ENCODE results near the gene KIF16B. TPM values are rescaled to one million over a fixed set of nuclear protein-coding genes. Genes with fewer than 3 reads are reported as not detected.

KIF16B gene
- total and polyA plus RNA-seq, 4 donors = 5.1 to 19.7 (median 8.4) TPM

- Histone ChIP-seq H3K9ac (ENCODE audit: low read depth in 1 of 2, low read length in 2 of 2) (no peak overlapping the region), H3K4me3 (ENCODE audit: low read depth in 1 of 3, low read length in 3 of 3) (no peak overlapping the region), H3K27me3 (ENCODE audit: control insufficient read depth in 4 of 4, insufficient read depth in 4 of 4, low read length in 3 of 4) (no peaks in the 10 kb centered on the region), H3K4me1 (ENCODE audit: control insufficient read depth in 4 of 4, insufficient read depth in 4 of 4, low read length in 3 of 4) (no peaks in the 10 kb centered on the region), H3K27ac (ENCODE audit: low read depth in 1 of 2, low read length in 2 of 2) (no peak overlapping the region), H3K36me3 (ENCODE audit: control insufficient read depth in 4 of 4, insufficient read depth in 3 of 4, low read depth in 1 of 4, low read length in 3 of 4) (peaks cover 0 to 3% (median 1%) of the 10 kb centered on the region in 4 donors), H3K9me3 (ENCODE audit: control insufficient read depth in 4 of 4, low read length in 3 of 4) (peaks cover 3 to 8% (median 7%) of the 10 kb centered on the region in 4 donors)
- TF ChIP-seq, protein P1, sequence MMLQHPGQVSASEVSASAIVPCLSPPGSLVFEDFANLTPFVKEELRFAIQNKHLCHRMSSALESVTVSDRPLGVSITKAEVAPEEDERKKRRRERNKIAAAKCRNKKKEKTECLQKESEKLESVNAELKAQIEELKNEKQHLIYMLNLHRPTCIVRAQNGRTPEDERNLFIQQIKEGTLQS (IDR thresholded peaks at IDR 0.05) = no peak
- no peak for TF ChIP-seq JUND (IDR thresholded peaks at IDR 0.05)
- 93% methylated on average over 6 of the region's 6 CpGs for WGBS
- no peak for DNase-seq (ENCODE audit: low spot score)
Measured at GRCh38 chr20:16270314-16270931, 302.8 kb downstream of the KIF16B start.

DNA sequence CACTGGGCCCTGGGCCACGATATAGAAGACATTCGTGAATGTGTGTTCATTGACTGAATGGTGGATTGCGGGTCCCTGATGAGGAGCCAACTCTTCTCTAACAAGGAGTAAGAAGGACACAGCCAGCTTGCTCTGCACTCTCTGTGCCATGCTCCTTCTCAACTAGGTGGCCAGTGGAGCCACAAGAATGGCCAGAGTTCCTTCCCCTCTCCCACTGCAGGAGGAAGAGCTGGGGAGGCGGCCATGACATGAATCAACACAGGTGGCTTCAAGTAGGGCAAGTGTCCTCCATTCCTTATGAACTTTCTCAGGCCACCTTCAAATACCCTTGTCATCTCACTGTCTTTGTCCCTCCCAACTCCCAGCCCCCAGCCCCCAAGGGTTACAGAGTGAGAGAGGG, 305.7 kb downstream of the KIF16B start:
- peaks cover 0 to 3% (median 0%) of the 10 kb centered on the region in 4 donors for H3K36me3 ChIP-seq (ENCODE audit: control insufficient read depth in 4 of 4, insufficient read depth in 3 of 4, low read depth in 1 of 4, low read length in 3 of 4)
- H3K4me3 ChIP-seq (ENCODE audit: low read depth in 1 of 3, low read length in 3 of 3) = no peak overlapping the region
- DNase-seq (ENCODE audit: low spot score) = no peak
- H3K9me3 ChIP-seq (ENCODE audit: control insufficient read depth in 4 of 4, low read length in 3 of 4) = peaks cover 3 to 9% (median 7%) of the 10 kb centered on the region in 4 donors
- H3K27me3 ChIP-seq (ENCODE audit: control insufficient read depth in 4 of 4, insufficient read depth in 4 of 4, low read length in 3 of 4) = no peaks in the 10 kb centered on the region
- no peak overlapping the region for H3K27ac ChIP-seq (ENCODE audit: low read depth in 1 of 2, low read length in 2 of 2)
- WGBS = 95% methylated on average over 4 of the region's 4 CpGs
- TF ChIP-seq YY1 (IDR thresholded peaks at IDR 0.05) (no peak), FOXA1 (IDR thresholded peaks at IDR 0.05) (no peak), RXRA (IDR thresholded peaks at IDR 0.05) (no peak), HNF4G (IDR thresholded peaks at IDR 0.05) (no peak), FOXA2 (IDR thresholded peaks at IDR 0.05) (no peak), ZBTB33 (IDR thresholded peaks at IDR 0.05) (no peak), GABPA (IDR thresholded peaks at IDR 0.05 in 1 of 2, conservative IDR thresholded peaks at IDR 0.05 in 1 of 2) (no peak), CTCF (IDR thresholded peaks at IDR 0.05; ENCODE audit: low read depth, low read length, missing input control) (no peak), EGR1 (IDR thresholded peaks at IDR 0.05; ENCODE audit: low read depth in 2 of 2) (no peak), TAF1 (conservative IDR thresholded peaks at IDR 0.05) (no peak), RAD21 (IDR thresholded peaks at IDR 0.05) (no peak), REST (IDR thresholded peaks at IDR 0.05) (no peak), HNF4A (conservative IDR thresholded peaks at IDR 0.05) (no peak), JUND (IDR thresholded peaks at IDR 0.05) (no peak), NR2F2 (IDR thresholded peaks at IDR 0.05) (no peak), SP1 (IDR thresholded peaks at IDR 0.05) (no peak), MAX (IDR thresholded peaks at IDR 0.05) (no peak)
- H3K9ac ChIP-seq (ENCODE audit: low read depth in 1 of 2, low read length in 2 of 2) = no peak overlapping the region
- H3K4me1 ChIP-seq (ENCODE audit: control insufficient read depth in 4 of 4, insufficient read depth in 4 of 4, low read length in 3 of 4) = no peaks in the 10 kb centered on the region

All from liver (tissue), 9 donors.